ENCODE measurements around the gene ZNF746.
A peak's percentile ranks its signal among the peaks of the same experiment; 100 is the strongest.

The ZNF746 gene

DNA sequence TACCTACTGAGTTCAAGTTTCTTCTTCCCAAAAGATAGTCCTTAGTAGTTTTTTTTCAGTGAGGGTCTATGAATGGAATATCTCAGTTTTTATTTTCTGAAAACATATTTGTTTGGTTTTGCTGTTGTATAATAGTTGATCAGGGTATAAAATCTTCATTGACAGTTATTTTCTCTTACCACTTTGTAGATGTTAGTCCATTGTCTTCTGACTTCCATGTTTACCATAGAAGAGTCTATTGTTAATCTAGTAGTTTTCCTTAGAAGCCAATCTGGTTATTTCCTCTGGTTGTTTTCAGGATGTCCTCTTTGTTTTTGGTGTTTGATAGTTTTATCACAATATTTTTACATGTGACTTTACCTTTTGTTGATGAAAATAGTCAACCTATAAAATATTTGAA, 31.2 kb downstream of the ZNF746 start:
- Histone ChIP-seq H3K4me1 (ENCODE audit: insufficient read depth, poor library complexity, severe bottlenecking) (no peaks in the 10 kb centered on the region), H3K36me3 (ENCODE audit: low read depth) (no peaks in the 10 kb centered on the region), H3K27me3 (ENCODE audit: insufficient read depth, poor library complexity, severe bottlenecking) (no peaks in the 10 kb centered on the region), H3K27ac (ENCODE audit: poor library complexity, severe bottlenecking) (no peak overlapping the region), H3K4me3 (ENCODE audit: severe bottlenecking) (no peak overlapping the region), H3K9me3 (ENCODE audit: severe bottlenecking) (peaks cover 4% of the 10 kb centered on the region)
- DNase-seq (ENCODE audit: low spot score): no peak
- ATAC-seq (ENCODE audit: low read depth): no peak
- TF ChIP-seq, protein P1, sequence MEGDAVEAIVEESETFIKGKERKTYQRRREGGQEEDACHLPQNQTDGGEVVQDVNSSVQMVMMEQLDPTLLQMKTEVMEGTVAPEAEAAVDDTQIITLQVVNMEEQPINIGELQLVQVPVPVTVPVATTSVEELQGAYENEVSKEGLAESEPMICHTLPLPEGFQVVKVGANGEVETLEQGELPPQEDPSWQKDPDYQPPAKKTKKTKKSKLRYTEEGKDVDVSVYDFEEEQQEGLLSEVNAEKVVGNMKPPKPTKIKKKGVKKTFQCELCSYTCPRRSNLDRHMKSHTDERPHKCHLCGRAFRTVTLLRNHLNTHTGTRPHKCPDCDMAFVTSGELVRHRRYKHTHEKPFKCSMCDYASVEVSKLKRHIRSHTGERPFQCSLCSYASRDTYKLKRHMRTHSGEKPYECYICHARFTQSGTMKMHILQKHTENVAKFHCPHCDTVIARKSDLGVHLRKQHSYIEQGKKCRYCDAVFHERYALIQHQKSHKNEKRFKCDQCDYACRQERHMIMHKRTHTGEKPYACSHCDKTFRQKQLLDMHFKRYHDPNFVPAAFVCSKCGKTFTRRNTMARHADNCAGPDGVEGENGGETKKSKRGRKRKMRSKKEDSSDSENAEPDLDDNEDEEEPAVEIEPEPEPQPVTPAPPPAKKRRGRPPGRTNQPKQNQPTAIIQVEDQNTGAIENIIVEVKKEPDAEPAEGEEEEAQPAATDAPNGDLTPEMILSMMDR (IDR thresholded peaks at IDR 0.05; ENCODE audit: poor library complexity, severe bottlenecking): no peak

- ATAC-seq (ENCODE audit: low read depth) (no peak), DNase-seq (ENCODE audit: low spot score) (no peak)
- Histone ChIP-seq H3K4me3 (ENCODE audit: severe bottlenecking) (no peak overlapping the region), H3K4me1 (ENCODE audit: insufficient read depth, poor library complexity, severe bottlenecking) (peaks cover 3% of the 10 kb centered on the region), H3K27ac (ENCODE audit: poor library complexity, severe bottlenecking) (no peak overlapping the region), H3K27me3 (ENCODE audit: insufficient read depth, poor library complexity, severe bottlenecking) (no peaks in the 10 kb centered on the region), H3K9me3 (ENCODE audit: severe bottlenecking) (peaks cover 4% of the 10 kb centered on the region), H3K36me3 (ENCODE audit: low read depth) (no peaks in the 10 kb centered on the region)
- TF ChIP-seq, protein P1 (IDR thresholded peaks at IDR 0.05; ENCODE audit: poor library complexity, severe bottlenecking): no peak
Observed at GRCh38 chr7:149463500-149464161, 34.0 kb downstream of the ZNF746 start.

DNA sequence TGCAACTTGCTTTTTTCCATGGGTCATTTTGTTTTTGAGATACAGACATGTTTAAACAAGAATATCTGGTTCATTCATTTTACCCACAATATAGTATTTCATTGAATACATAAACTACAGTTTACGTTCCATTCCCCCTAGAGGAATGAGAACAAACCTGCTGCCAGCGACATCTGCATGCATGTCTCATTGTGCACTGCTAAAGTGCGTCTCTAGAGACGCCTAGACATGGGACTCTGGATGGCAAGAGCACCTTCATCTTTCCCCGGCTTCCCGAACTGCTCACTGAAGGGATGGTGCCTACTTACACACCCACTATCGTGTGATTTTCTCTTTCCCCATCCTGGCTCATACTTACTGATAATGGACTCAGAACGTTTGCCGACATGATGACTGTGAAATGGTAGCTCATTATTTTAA, 35.5 kb downstream of the ZNF746 start:
- Histone ChIP-seq H3K27ac (ENCODE audit: poor library complexity, severe bottlenecking) (no peak overlapping the region), H3K9me3 (ENCODE audit: severe bottlenecking) (peaks cover 4% of the 10 kb centered on the region), H3K36me3 (ENCODE audit: low read depth) (peaks cover 5% of the 10 kb centered on the region; the same call in 1 of the 2 replicates), H3K27me3 (ENCODE audit: insufficient read depth, poor library complexity, severe bottlenecking) (no peaks in the 10 kb centered on the region), H3K4me1 (ENCODE audit: insufficient read depth, poor library complexity, severe bottlenecking) (peaks cover 4% of the 10 kb centered on the region), H3K4me3 (ENCODE audit: severe bottlenecking) (no peak overlapping the region)
- no peak for ATAC-seq (ENCODE audit: low read depth)
- TF ChIP-seq, protein P1 (IDR thresholded peaks at IDR 0.05; ENCODE audit: poor library complexity, severe bottlenecking): no peak
- DNase-seq (ENCODE audit: low spot score): no peak

DNA sequence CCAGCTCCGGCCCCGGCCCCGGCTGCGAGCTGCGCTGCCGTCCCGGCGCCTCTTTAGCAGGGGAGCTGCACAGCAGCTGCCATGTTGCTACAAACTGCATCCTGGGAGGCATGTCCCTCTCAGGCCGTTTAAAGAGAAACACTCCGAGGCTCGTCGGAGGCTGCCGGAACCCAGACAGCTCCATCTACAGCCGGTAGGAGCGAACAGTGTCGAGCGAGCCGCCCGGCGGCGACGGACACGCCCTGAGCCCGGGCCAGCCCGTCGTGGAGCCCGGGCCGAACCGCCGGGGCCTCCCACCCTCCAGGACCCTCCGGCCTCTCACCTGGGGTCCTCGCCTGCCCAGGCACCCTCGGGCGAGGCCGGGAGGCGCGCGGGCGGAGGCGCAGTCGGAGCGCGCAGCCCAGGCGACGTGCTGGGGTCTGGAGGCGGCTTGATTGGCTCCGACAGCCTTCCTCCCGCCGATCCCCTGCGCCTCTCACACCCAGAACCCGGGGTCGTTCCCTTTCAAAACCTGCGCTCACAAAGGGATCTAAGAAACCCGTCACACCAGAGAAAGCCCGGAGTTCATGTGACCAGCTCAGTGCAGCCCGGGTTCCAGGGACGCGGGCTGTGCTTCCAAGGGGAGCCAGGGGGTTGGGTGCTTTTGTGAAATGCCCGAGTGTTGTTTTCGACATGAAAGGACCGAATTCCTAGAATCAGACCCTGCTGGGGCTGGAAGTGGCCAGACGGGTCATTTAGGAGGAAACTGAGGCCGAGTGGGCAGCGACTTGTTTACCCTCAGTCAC, 36.9 kb downstream of the ZNF746 start, which contains the start of gene ZNF777:
Gene ZNF777 (minus strand): TSS at position 570 of the 785 bp plus-strand sequence. CDS start 5,040 bp downstream, outside the sequence.
- Histone ChIP-seq H3K27me3 (ENCODE audit: insufficient read depth, poor library complexity, severe bottlenecking) (no peaks in the 10 kb centered on the region), H3K27ac (ENCODE audit: poor library complexity, severe bottlenecking) (peak within 1 kb of the TSS; percentile 20), H3K9me3 (ENCODE audit: severe bottlenecking) (no peaks in the 10 kb centered on the region), H3K4me1 (ENCODE audit: insufficient read depth, poor library complexity, severe bottlenecking) (peaks cover 4% of the 10 kb centered on the region), H3K4me3 (ENCODE audit: severe bottlenecking) (peak within 1 kb of the TSS; percentile 95), H3K36me3 (ENCODE audit: low read depth) (peaks cover 17% of the 10 kb centered on the region; the same call in 1 of the 2 replicates)
- no peak for DNase-seq (ENCODE audit: low spot score)
- TF ChIP-seq, protein P1 (IDR thresholded peaks at IDR 0.05; ENCODE audit: poor library complexity, severe bottlenecking): peak; percentile 74
- peak; percentile 99 for ATAC-seq (ENCODE audit: low read depth)

Data from RWPE2 (cell line).